Epithelial cell of esophagus (primary cell): ENCODE results near the gene GPR17.

ENCODE experiments used
- DNase-seq: peaks from one replicate; pipeline ENCODE4 v3.0.0; 2010; ENCODE audit warnings: low read depth
- H3K4me3 ChIP-seq: 2 replicates; pipeline ENCODE4 v1.5.1; 2011; ENCODE audit warnings: mild to moderate bottlenecking, low read length, control low read depth
- TF ChIP-seq, protein P1 (sequence below): IDR thresholded peaks from 2 replicates; pipeline ENCODE4 v1.5.1; 2011; ENCODE audit warnings: low read depth, mild to moderate bottlenecking, low read length, control low read depth, inconsistent platforms; ENCODE audit not compliant: insufficient read depth; ENCODE audit errors: missing control alignments

The GPR17 gene

DNA sequence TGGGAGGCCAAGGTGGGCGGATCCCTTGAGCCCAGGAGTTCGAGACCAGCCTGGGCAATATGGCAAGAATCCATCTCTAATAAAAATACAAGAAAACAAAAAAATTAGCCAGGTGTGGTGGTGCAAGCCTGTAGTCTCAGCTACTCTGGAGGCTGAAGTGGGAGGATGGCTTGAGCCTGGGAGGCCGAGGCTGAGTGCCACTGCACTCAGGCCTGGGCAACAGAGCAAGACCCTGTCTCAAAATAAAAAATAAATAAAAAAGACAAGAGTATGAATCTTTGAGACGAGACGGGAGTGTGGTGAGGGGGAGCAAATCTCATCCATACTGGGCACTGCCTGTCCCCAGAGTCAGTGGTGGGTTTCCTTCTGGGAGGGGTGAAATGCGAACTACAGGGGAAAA, 12.2 kb downstream of the GPR17 start:
- TF ChIP-seq, protein P1, sequence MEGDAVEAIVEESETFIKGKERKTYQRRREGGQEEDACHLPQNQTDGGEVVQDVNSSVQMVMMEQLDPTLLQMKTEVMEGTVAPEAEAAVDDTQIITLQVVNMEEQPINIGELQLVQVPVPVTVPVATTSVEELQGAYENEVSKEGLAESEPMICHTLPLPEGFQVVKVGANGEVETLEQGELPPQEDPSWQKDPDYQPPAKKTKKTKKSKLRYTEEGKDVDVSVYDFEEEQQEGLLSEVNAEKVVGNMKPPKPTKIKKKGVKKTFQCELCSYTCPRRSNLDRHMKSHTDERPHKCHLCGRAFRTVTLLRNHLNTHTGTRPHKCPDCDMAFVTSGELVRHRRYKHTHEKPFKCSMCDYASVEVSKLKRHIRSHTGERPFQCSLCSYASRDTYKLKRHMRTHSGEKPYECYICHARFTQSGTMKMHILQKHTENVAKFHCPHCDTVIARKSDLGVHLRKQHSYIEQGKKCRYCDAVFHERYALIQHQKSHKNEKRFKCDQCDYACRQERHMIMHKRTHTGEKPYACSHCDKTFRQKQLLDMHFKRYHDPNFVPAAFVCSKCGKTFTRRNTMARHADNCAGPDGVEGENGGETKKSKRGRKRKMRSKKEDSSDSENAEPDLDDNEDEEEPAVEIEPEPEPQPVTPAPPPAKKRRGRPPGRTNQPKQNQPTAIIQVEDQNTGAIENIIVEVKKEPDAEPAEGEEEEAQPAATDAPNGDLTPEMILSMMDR = no peak
- no peak overlapping the region for H3K4me3 ChIP-seq
- no peak for DNase-seq

DNA sequence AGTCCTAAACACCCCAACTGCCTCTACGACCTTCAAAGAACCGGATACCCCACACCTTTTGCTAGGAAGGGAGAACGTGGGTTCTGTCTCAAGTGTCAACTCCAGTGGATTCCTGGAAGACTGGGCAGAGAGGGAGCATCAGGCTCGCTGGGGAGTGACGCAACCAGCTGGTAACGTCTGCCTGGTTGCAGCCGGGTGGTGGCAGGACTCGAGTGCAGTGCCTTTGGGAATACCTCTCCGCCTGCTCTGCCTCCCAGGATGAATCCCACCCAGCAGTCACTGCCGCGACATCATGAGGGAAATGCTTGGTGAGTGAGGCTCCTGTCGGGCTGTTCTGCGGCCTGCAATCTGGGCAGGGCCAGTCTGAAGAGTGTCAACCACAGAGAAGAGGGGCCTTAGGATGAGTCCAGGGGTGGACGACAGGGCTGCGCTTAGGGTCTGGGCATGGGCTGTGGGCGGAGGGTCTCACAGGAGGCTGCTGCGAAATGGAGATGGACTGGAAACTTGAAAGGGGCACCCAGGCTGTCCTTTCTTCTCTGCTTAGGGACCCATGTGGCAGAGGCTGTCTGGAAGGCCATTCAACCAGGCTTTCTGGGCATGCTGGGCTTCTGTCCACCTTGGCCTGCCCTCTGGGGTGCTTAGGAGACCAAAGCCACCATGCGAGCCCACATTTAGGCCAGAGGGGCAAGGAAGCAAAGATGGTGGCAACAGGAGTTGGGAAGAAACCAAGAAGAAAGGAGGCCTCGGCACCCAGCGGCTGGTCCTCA, 12.9 kb downstream of the GPR17 start:
- TF ChIP-seq, protein P1 = no peak
- no peak for DNase-seq
- no peak overlapping the region for H3K4me3 ChIP-seq

DNA sequence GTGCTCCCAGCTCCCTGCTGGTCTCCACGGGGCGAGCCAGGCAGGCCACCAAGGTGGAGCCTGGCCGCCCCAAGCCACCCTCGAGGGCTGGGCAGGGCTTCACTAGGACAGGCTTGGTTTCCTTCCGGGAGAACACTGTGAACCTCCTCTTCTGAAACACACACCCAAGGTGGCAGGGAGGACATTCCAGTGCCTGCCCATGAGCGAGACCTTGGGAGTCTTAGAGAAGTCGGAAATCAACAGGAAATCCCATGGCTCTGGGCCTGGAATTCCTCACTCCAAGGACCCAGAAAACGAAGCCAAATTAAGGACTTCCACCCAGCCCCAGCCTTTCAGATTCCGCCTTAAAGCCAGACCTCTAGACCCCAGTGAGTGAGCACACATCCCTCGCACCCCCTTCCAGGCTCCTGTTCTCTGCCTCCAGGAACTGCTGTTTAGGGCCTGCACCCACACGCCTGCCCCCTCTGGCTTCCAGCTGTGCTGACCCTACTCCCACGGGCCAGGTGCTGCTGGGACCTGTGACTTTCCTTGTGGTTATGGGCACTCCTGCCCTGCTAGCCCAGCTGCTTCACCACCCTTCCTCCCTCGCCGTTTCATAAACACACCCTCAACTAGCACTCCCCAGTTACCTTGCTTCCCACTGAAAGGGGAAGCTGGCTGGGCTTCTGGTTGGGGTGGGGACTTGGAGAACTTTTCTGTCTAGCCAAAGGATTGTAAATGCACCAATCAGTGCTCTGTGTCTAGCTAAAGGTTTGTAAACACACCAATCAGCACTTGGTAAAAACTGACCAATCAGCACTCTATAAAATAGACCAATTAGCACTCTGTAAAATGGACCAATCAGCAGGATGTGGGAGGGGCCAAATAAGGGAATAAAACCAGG, 13.7 kb downstream of the GPR17 start:
- H3K4me3 ChIP-seq = no peak overlapping the region
- no peak for DNase-seq
- TF ChIP-seq, protein P1 = no peak

DNA sequence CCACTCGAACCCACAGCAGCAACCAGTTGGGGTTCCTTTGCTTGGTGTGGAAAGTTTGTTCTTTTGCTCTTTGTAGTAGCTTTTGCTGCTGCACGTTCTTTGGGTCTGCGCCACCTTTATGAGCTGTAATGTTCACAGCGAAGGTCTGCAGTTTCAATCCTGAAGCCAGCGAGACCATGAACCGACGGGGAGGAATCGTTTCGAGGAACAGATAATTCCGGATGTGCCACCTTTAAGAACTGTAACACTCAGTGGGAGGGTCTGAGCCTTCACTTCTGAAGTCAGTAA, 14.3 kb downstream of the GPR17 start:
- H3K4me3 ChIP-seq = no peak overlapping the region
- DNase-seq = no peak
- TF ChIP-seq, protein P1 = no peak

DNA sequence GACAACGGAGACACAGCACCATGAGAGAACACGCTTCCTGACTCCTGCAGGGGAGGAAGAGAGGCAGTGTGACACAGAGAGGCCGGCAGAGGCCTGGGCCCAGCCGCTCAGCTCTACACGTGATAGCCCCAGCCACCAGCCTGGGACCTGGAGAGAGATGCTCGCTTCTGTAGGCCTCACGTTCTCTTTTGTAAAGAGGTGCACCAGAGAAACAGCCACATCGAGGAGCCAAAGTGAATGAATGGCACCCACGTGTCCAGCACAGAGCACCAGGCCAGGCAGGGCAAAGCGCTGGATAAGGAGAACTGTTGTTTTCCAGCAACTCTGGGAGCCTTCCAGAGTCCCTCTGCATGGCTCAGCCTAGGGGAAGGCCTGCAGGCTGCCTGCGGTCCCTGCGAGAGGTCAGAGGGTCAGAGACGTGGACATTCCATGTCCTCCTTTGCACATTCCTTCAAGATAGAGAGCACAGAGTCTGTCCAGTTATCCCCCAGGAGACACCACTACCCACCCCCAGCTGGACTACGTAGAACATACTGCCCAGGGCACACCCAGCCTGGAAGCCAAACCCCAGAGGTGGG, 15.2 kb downstream of the GPR17 start:
- TF ChIP-seq, protein P1 = no peak
- DNase-seq = no peak
- no peak overlapping the region for H3K4me3 ChIP-seq

DNA sequence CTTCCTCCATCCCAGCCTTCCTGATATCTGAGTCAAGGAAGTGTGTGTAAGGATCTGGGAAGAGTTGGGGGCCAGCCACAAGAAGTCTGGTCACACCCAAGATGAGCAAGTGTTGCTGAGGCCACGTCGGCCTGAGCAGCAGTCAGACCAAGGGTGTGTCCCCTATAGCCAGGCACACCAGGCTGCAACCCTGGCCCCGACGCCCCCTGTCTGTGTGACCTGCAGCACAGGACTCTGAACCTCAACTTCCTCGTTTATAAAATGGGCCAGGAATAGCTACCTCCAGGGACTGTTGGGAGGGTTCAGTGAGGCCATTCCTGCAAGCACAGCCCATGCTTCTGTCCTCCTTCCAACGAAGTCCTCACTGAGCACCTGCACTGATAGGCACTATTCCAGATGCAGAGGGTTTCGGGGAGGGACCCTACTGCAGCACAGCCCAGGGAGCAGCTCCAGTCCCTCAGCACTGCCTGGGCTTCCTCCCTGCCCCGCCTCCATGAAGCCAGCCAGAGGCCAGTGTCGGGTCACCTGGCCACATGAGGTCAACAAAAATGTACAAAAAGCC, 16.1 kb downstream of the GPR17 start:
- TF ChIP-seq, protein P1 = no peak
- no peak overlapping the region for H3K4me3 ChIP-seq
- DNase-seq = no peak
